SK-N-SH treated with all-trans-retinoic acid at 6 μM for 48 hours (cell line): ENCODE results near the gene ZSCAN30.

ENCODE experiments used
- ARNTL ChIP-seq: fragments of 450-650 bp; formaldehyde crosslinking; IDR thresholded peaks from 2 replicates; pipeline ENCODE4 v1.5.0; 2020; ENCODE audit warnings: low read depth, mild to moderate bottlenecking, moderate library complexity, borderline replicate concordance
- BACH2 ChIP-seq: fragments of 250-450 bp; sonication (Bioruptor Pico); IDR thresholded peaks from 2 replicates; pipeline ENCODE4 v1.9.0; 2021; ENCODE audit warnings: mild to moderate bottlenecking, borderline replicate concordance
- CSRNP3 ChIP-seq: fragments of 250-450 bp; sonication (Bioruptor Pico); IDR thresholded peaks from 2 replicates; pipeline ENCODE4 v1.5.1; 2021; ENCODE audit warnings: mild to moderate bottlenecking, moderate library complexity
- ESRRG ChIP-seq: fragments of 250-450 bp; sonication (Bioruptor Pico); IDR thresholded peaks from 2 replicates; pipeline ENCODE4 v1.6.1; 2021; ENCODE audit warnings: mild to moderate bottlenecking
- GLIS3 ChIP-seq: fragments of 250-450 bp; sonication (Bioruptor Pico); IDR thresholded peaks from 2 replicates; pipeline ENCODE4 v1.5.0; 2020; ENCODE audit warnings: mild to moderate bottlenecking, moderate library complexity
- ISL1 ChIP-seq: fragments of 250-450 bp; sonication (Bioruptor Pico); IDR thresholded peaks from 2 replicates; pipeline ENCODE4 v2.1.2; 2022; ENCODE audit warnings: mild to moderate bottlenecking, moderate library complexity
- OSR1 ChIP-seq: fragments of 250-450 bp; sonication (Bioruptor Pico); IDR thresholded peaks from 2 replicates; pipeline ENCODE4 v1.8.0; 2022; ENCODE audit warnings: moderate library complexity, mild to moderate bottlenecking, inconsistent platforms
- PPARA ChIP-seq: fragments of 250-450 bp; sonication (Bioruptor Pico); IDR thresholded peaks from 2 replicates; pipeline ENCODE4 v1.5.0; 2020; ENCODE audit warnings: mild to moderate bottlenecking, borderline replicate concordance
- RARB ChIP-seq: fragments of 250-450 bp; sonication (Bioruptor Pico); IDR thresholded peaks from 2 replicates; pipeline ENCODE4 v1.8.0; 2021; ENCODE audit warnings: mild to moderate bottlenecking, moderate library complexity
- ZFP3 ChIP-seq: fragments of 250-450 bp; sonication (Bioruptor Pico); IDR thresholded peaks from 2 replicates; pipeline ENCODE4 v1.5.0; 2020; ENCODE audit warnings: mild to moderate bottlenecking, moderate library complexity
- ZNF565 ChIP-seq: fragments of 450-650 bp; formaldehyde crosslinking; conservative IDR thresholded peaks from 2 replicates; pipeline ENCODE4 v1.5.0; 2020; ENCODE audit warnings: low read depth, mild to moderate bottlenecking, moderate library complexity
- TF ChIP-seq, protein P1 (sequence below): fragments of 250-450 bp; sonication (Bioruptor Pico); IDR thresholded peaks from 2 replicates; pipeline ENCODE4 v1.8.0; 2021; ENCODE audit warnings: low read depth, mild to moderate bottlenecking, moderate library complexity, borderline replicate concordance

- TF ChIP-seq PPARA (CRISPR knock-in tag) (no peak), ISL1 (CRISPR knock-in tag) (no peak), ZFP3 (no peak), BACH2 (no peak), GLIS3 (CRISPR knock-in tag) (no peak), RARB (CRISPR knock-in tag) (no peak), CSRNP3 (CRISPR knock-in tag) (no peak), OSR1 (CRISPR knock-in tag) (no peak), ESRRG (no peak), ARNTL (CRISPR knock-in tag) (no peak), ZNF565 (CRISPR knock-in tag) (no peak)
- TF ChIP-seq, protein P1, sequence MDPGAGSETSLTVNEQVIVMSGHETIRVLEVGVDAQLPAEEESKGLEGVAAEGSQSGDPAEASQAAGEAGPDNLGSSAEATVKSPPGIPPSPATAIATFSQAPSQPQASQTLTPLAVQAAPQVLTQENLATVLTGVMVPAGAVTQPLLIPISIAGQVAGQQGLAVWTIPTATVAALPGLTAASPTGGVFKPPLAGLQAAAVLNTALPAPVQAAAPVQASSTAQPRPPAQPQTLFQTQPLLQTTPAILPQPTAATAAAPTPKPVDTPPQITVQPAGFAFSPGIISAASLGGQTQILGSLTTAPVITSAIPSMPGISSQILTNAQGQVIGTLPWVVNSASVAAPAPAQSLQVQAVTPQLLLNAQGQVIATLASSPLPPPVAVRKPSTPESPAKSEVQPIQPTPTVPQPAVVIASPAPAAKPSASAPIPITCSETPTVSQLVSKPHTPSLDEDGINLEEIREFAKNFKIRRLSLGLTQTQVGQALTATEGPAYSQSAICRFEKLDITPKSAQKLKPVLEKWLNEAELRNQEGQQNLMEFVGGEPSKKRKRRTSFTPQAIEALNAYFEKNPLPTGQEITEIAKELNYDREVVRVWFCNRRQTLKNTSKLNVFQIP, result no peak
Measured at GRCh38 chr18:35335866-35336265, 45.8 kb upstream of the ZSCAN30 start.
